ENCODE results near the gene SPATA31E1. TPM values are rescaled to one million over a fixed set of nuclear protein-coding genes. Genes with fewer than 3 reads are reported as not detected.
"Not testable (repeated sequence)": the region's sequence is repeated elsewhere in the genome, so short reads cannot be mapped to it uniquely, and the experiment has no call there.

The SPATA31E1 gene
- total RNA-seq, 1 experiment from 2014 or later = 0.04 TPM

GRCh38 chr9:87921561-87921960 lies 38.9 kb downstream of the SPATA31E1 start:
- POLR2A ChIA-PET; CTCF ChIA-PET; H3K27me3 Mint-ChIP-seq (ENCODE audit: low read depth): not testable (repeated sequence)

GRCh38 chr9:87923012-87923411 lies 40.3 kb downstream of the SPATA31E1 start:
- CTCF ChIA-PET; H3K4me1 Mint-ChIP-seq; H3K4me3 Mint-ChIP-seq; DNase-seq (ENCODE audit: low spot score); H3K27ac Mint-ChIP-seq; H3K9me3 Mint-ChIP-seq; ATAC-seq; POLR2A ChIA-PET; H3K27me3 Mint-ChIP-seq (ENCODE audit: low read depth); H3K36me3 Mint-ChIP-seq: not testable (repeated sequence)

More at GRCh38 chr9:87921561-87921960, 38.9 kb downstream of the SPATA31E1 start:
- not testable (repeated sequence) for ATAC-seq; H3K4me1 Mint-ChIP-seq; H3K36me3 Mint-ChIP-seq; H3K27ac Mint-ChIP-seq; DNase-seq (ENCODE audit: low spot score); H3K4me3 Mint-ChIP-seq; H3K9me3 Mint-ChIP-seq

DNA sequence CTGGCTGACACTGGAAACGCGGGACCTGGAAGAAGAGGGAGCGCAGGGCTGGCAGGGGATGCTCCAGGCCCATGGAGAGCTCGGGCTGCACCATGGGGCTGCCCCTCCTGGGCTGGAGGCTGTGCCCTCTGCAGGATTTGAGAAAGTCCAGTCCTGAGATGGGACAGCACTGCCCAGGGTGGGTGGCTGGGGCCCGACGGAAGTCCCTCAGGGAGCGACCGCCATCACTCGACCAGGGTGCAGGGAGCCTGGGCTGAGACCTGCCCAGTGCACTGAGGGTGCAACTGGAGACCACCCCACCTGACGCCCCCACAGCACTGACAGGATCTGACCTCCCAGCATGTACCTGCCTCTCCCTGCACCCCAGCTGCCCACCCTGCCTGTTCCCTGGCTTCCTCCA lies 42.2 kb downstream of the SPATA31E1 start:
- H3K27me3 Mint-ChIP-seq (ENCODE audit: low read depth); ATAC-seq; H3K27ac Mint-ChIP-seq; H3K9me3 Mint-ChIP-seq; H3K4me1 Mint-ChIP-seq; CTCF ChIA-PET; H3K4me3 Mint-ChIP-seq; DNase-seq (ENCODE audit: low spot score); POLR2A ChIA-PET; H3K36me3 Mint-ChIP-seq: not testable (repeated sequence)

DNA sequence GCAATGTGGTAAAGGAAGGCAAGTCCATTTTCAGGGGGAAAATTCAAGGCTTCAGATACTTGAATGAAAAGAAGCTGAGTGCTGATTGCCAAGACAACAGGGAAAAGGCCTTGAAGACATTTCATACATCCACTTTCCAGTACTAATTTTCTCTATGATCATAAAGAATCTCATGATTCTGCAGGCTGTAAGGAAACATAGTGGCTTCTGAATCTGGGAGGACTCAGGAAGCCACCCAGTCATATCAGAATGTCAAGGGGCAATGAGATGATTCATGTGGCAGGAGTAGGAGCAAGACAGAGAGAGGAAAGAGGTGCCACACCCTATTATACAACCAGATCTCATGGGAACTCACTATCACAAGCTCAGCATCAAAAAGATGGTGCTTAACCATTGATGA lies 46.5 kb downstream of the SPATA31E1 start:
- H3K36me3 Mint-ChIP-seq; H3K27ac Mint-ChIP-seq; CTCF ChIA-PET; H3K4me3 Mint-ChIP-seq; ATAC-seq; H3K9me3 Mint-ChIP-seq; POLR2A ChIA-PET; H3K4me1 Mint-ChIP-seq; DNase-seq (ENCODE audit: low spot score); H3K27me3 Mint-ChIP-seq (ENCODE audit: low read depth): not testable (repeated sequence)

DNA sequence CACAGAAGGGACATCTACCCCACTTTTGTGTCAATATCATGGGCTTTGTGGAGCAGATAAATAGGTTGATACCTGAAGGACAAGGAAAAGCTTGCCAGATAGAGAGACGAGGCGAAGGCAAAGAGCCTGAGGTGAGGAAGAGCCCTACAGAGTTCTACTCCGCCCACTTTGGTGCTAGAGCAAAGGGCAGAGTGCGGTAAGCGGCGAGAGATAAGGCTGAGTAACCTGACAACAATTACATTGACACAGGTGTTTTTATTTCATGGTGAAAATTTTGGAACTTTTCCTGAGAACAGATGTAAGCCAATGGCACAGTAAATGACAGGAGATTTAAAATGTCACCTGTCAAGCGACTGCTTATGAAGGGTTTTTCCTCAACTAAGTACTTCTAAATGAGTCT lies 51.8 kb downstream of the SPATA31E1 start:
- ATAC-seq; POLR2A ChIA-PET; H3K36me3 Mint-ChIP-seq; H3K4me1 Mint-ChIP-seq; CTCF ChIA-PET; H3K9me3 Mint-ChIP-seq; H3K4me3 Mint-ChIP-seq; DNase-seq (ENCODE audit: low spot score); H3K27ac Mint-ChIP-seq; H3K27me3 Mint-ChIP-seq (ENCODE audit: low read depth): not testable (repeated sequence)

- H3K27me3 Mint-ChIP-seq (ENCODE audit: low read depth); POLR2A ChIA-PET; H3K9me3 Mint-ChIP-seq; H3K4me1 Mint-ChIP-seq; CTCF ChIA-PET; ATAC-seq; H3K36me3 Mint-ChIP-seq; DNase-seq (ENCODE audit: low spot score); H3K27ac Mint-ChIP-seq; H3K4me3 Mint-ChIP-seq: not testable (repeated sequence)
Measured at GRCh38 chr9:87937352-87937751, 54.7 kb downstream of the SPATA31E1 start.

GRCh38 chr9:87937918-87938317 lies 55.2 kb downstream of the SPATA31E1 start:
- H3K9me3 Mint-ChIP-seq; CTCF ChIA-PET; H3K27me3 Mint-ChIP-seq (ENCODE audit: low read depth); H3K4me3 Mint-ChIP-seq; H3K36me3 Mint-ChIP-seq; DNase-seq (ENCODE audit: low spot score); H3K4me1 Mint-ChIP-seq; ATAC-seq; POLR2A ChIA-PET; H3K27ac Mint-ChIP-seq: not testable (repeated sequence)

DNA sequence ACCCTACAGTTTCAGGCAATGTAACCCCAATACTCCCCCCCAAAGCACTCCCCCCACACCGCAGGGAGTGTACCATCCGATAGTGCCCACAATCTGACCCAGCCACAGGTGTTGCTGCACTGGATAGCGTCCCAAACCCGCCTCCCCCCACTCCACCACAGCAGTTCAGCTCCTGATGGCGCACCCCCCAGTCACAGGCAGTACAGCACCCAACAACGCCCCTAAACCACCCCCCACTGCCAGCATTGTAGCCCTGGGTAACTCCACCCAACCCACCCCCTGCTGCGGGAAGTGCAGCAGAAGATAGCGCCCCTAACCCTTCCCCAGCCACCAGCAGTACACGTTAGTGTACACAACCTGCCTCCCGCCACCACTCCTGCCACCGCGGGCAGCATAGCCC lies 55.7 kb downstream of the SPATA31E1 start:
- POLR2A ChIA-PET; H3K27me3 Mint-ChIP-seq (ENCODE audit: low read depth): not testable (repeated sequence)

More for the DNA sequence above, 55.7 kb downstream of the SPATA31E1 start:
- ATAC-seq; DNase-seq (ENCODE audit: low spot score); CTCF ChIA-PET; H3K36me3 Mint-ChIP-seq; H3K4me1 Mint-ChIP-seq; H3K4me3 Mint-ChIP-seq; H3K9me3 Mint-ChIP-seq; H3K27ac Mint-ChIP-seq: not testable (repeated sequence)

Other genes starting within 250 kb of the SPATA31E1 start
- 33.0 to 39.7 TPM (median 33.4 TPM) in 3 replicates for gene CTSL, start 156.8 kb upstream of the SPATA31E1 start, total RNA-seq (2021)
- not detected in 3 replicates for gene SPATA31C1, start 35.1 kb downstream of the SPATA31E1 start, total RNA-seq (2021)
- 3.8 to 4.5 TPM (median 4.1 TPM) in 3 replicates for gene CDK20, start 91.7 kb downstream of the SPATA31E1 start, total RNA-seq (2021)

Measured in WTC11 (cell line).